ENCODE measurements around the gene METTL3. TPM values are rescaled to one million over a fixed set of nuclear protein-coding genes. Genes with fewer than 3 reads are reported as not detected.

The METTL3 gene
- total and polyA plus RNA-seq, 2 of the 8 experiments (the other 6 are each of a cell fraction or from before 2014, with no cell fraction given) = 103 to 144 TPM

Other genes with a start within 250 kb of the METTL3 start
- gene HNRNPC, start 241.9 kb downstream of the METTL3 start, total RNA-seq (2021; fragmentation: NEBNext Ultra II Directional; extraction: Animal tissue kit (Norgen Biotek cat#: 25700)) = 1,203 and 1,207 TPM in 2 replicates
- 517 and 781 TPM in 2 replicates for gene HNRNPC, start 241.9 kb downstream of the METTL3 start, polyA plus RNA-seq (2011; rRNA removed)
- 0.63 and 0.65 TPM in 2 replicates for gene RPGRIP1, start 231.3 kb downstream of the METTL3 start, total RNA-seq (2021; fragmentation: NEBNext Ultra II Directional; extraction: Animal tissue kit (Norgen Biotek cat#: 25700))
- 0.35 and 0.36 TPM in 2 replicates for gene RPGRIP1, start 231.3 kb downstream of the METTL3 start, polyA plus RNA-seq (2011; rRNA removed)
- 201 and 209 TPM in 2 replicates for gene SUPT16H, start 127.3 kb downstream of the METTL3 start, total RNA-seq (2021; fragmentation: NEBNext Ultra II Directional; extraction: Animal tissue kit (Norgen Biotek cat#: 25700))
- gene SUPT16H, start 127.3 kb downstream of the METTL3 start, polyA plus RNA-seq (2011; rRNA removed) = 93.1 and 138 TPM in 2 replicates
- gene CHD8, start 55.2 kb downstream of the METTL3 start, total RNA-seq (2021; fragmentation: NEBNext Ultra II Directional; extraction: Animal tissue kit (Norgen Biotek cat#: 25700)) = 140 TPM in 2 replicates
- 88.3 and 90.8 TPM in 2 replicates for gene CHD8, start 55.2 kb downstream of the METTL3 start, polyA plus RNA-seq (2011; rRNA removed)
- gene RAB2B, start 34.4 kb downstream of the METTL3 start, total RNA-seq (2021; fragmentation: NEBNext Ultra II Directional; extraction: Animal tissue kit (Norgen Biotek cat#: 25700)) = 26.1 and 27.6 TPM in 2 replicates
- gene RAB2B, start 34.4 kb downstream of the METTL3 start, polyA plus RNA-seq (2011; rRNA removed) = 13.6 and 23.4 TPM in 2 replicates
- 49.5 and 58.3 TPM in 2 replicates for gene TOX4, start 34.1 kb downstream of the METTL3 start, total RNA-seq (2021; fragmentation: NEBNext Ultra II Directional; extraction: Animal tissue kit (Norgen Biotek cat#: 25700))
- gene TOX4, start 34.1 kb downstream of the METTL3 start, polyA plus RNA-seq (2011; rRNA removed) = 50.5 and 51.5 TPM in 2 replicates
- 346 and 360 TPM in 2 replicates for gene SALL2, start 15.0 kb upstream of the METTL3 start, total RNA-seq (2021; fragmentation: NEBNext Ultra II Directional; extraction: Animal tissue kit (Norgen Biotek cat#: 25700))
- 310 and 356 TPM in 2 replicates for gene SALL2, start 15.0 kb upstream of the METTL3 start, polyA plus RNA-seq (2011; rRNA removed)
- not detected in 2 replicates for gene OR10G3, start 68.7 kb upstream of the METTL3 start, total RNA-seq (2021; fragmentation: NEBNext Ultra II Directional; extraction: Animal tissue kit (Norgen Biotek cat#: 25700))
- gene OR10G3, start 68.7 kb upstream of the METTL3 start, polyA plus RNA-seq (2011; rRNA removed) = not detected in 2 replicates
- not detected in 2 replicates for gene OR10G2, start 123.6 kb upstream of the METTL3 start, total RNA-seq (2021; fragmentation: NEBNext Ultra II Directional; extraction: Animal tissue kit (Norgen Biotek cat#: 25700))
- not detected in 2 replicates for gene OR10G2, start 123.6 kb upstream of the METTL3 start, polyA plus RNA-seq (2011; rRNA removed)
- gene OR4E2, start 142.5 kb upstream of the METTL3 start, total RNA-seq (2021; fragmentation: NEBNext Ultra II Directional; extraction: Animal tissue kit (Norgen Biotek cat#: 25700)) = not detected in 2 replicates
- not detected in 2 replicates for gene OR4E2, start 142.5 kb upstream of the METTL3 start, polyA plus RNA-seq (2011; rRNA removed)
- gene OR4E1, start 162.5 kb upstream of the METTL3 start, total RNA-seq (2021; fragmentation: NEBNext Ultra II Directional; extraction: Animal tissue kit (Norgen Biotek cat#: 25700)) = not detected in 2 replicates
- gene OR4E1, start 162.5 kb upstream of the METTL3 start, polyA plus RNA-seq (2011; rRNA removed) = not detected in 2 replicates